Keratinocyte (primary cell): ENCODE results near the gene CCDC141. TPM values are rescaled to one million over a fixed set of nuclear protein-coding genes. Genes with fewer than 3 reads are reported as not detected.

Experiments used
- DNase-seq: peaks from one replicate; pipeline ENCODE4 v3.0.0-alpha.2; 2011; ENCODE audit warnings: low read depth, missing footprints, low spot score
- FAIRE-seq: peaks from 2 replicates; lab custom pipeline; 2011; peaks lifted over from hg19 to GRCh38; lab: Jason Lieb, UNC
- H2AFZ ChIP-seq: 2 replicates; pipeline ENCODE4 v1.6.0; 2012; ENCODE audit warnings: low read length, control low read depth, inconsistent platforms; ENCODE audit not compliant: control insufficient read depth
- H3K27ac ChIP-seq: 2 replicates; pipeline ENCODE4 v1.5.1; 2011; ENCODE audit warnings: low read length; ENCODE audit not compliant: control insufficient read depth, insufficient read depth
- H3K27me3 ChIP-seq: 3 replicates; pipeline ENCODE4 v1.6.0; 2011; ENCODE audit warnings: low read length; ENCODE audit not compliant: control insufficient read depth, insufficient read depth; ENCODE audit errors: extremely low read depth
- H3K36me3 ChIP-seq, 2 experiments: 2 replicates in 1 of 2; 3 replicates in 1 of 2; pipeline ENCODE4 v1.5.1; 2011; ENCODE audit warnings: low read length in 2 of 2, mild to moderate bottlenecking in 1 of 2; ENCODE audit not compliant: control insufficient read depth in 2 of 2, insufficient read depth in 2 of 2; ENCODE audit errors: extremely low read depth in 1 of 2
- H3K4me1 ChIP-seq: 3 replicates; pipeline ENCODE4 v1.5.1; 2011; ENCODE audit warnings: low read length; ENCODE audit not compliant: control insufficient read depth, insufficient read depth; ENCODE audit errors: extremely low read depth
- H3K4me2 ChIP-seq: 3 replicates; pipeline ENCODE4 v1.6.0; 2011; ENCODE audit warnings: low read depth, low read length; ENCODE audit not compliant: control insufficient read depth, insufficient read depth; ENCODE audit errors: extremely low read depth
- H3K4me3 ChIP-seq, 3 experiments: fragments of 200-600 bp in 1 of 3; sonication (generic) in 1 of 3; 2 replicates in 2 of 3; 3 replicates in 1 of 3; pipeline ENCODE4 v1.5.1; 2011 to 2016; ENCODE audit warnings: low read length in 3 of 3, mild to moderate bottlenecking in 3 of 3, control low read depth in 2 of 3, inconsistent platforms in 1 of 3, low read depth in 1 of 3, mixed read lengths in 1 of 3, mixed run types in 1 of 3, moderate library complexity in 1 of 3; ENCODE audit not compliant: control insufficient read depth in 2 of 3, insufficient read depth in 2 of 3; ENCODE audit errors: extremely low read depth in 1 of 3
- H3K79me2 ChIP-seq: 2 replicates; pipeline ENCODE4 v1.6.0; 2012; ENCODE audit warnings: low read length; ENCODE audit not compliant: control insufficient read depth, insufficient read depth
- H3K9ac ChIP-seq: 3 replicates; pipeline ENCODE4 v1.6.0; 2011; ENCODE audit warnings: low read length; ENCODE audit not compliant: control insufficient read depth, insufficient read depth; ENCODE audit errors: extremely low read depth
- H3K9me1 ChIP-seq: 3 replicates; pipeline ENCODE4 v1.6.0; 2011; ENCODE audit warnings: low read length; ENCODE audit not compliant: control insufficient read depth, insufficient read depth; ENCODE audit errors: extremely low read depth
- H3K9me3 ChIP-seq: 2 replicates; pipeline ENCODE4 v1.5.1; 2012; ENCODE audit warnings: low read depth, low read length; ENCODE audit not compliant: control insufficient read depth
- H4K20me1 ChIP-seq: 3 replicates; pipeline ENCODE4 v1.6.0; 2011; ENCODE audit warnings: low read length; ENCODE audit not compliant: control insufficient read depth, insufficient read depth; ENCODE audit errors: extremely low read depth
- EZH2 ChIP-seq: IDR thresholded peaks from one replicate; pipeline ENCODE4 v1.6.1; 2012; ENCODE audit warnings: inconsistent platforms, mild to moderate bottlenecking, low read length, moderate library complexity
- dilution Hi-C: fragments of 300-500 bp; cut with MboI; formaldehyde crosslinking; loops from one replicate; pipeline ENCODE4 v1.7.0; 2020; ENCODE audit warnings: low sequenced_read_pairs; ENCODE audit not compliant: extremely low pct_ligation_motif_present
- polyA minus RNA-seq, 3 experiments: library from RNA; depleted of rRNA, polyadenylated mRNA; stranded (reverse); fragments of >200 nt; gene quantifications; 1 replicate in 1 of 3; 2 replicates in 1 of 3; 3 replicates in 1 of 3; pipeline ENCODE4 v1.2.3, GENCODE V29; 2011
- polyA plus RNA-seq, 5 experiments: library from polyadenylated mRNA; depleted of rRNA in 3 of 5; stranded (reverse) in 3 of 5; stranded (forward) in 1 of 5; unstranded in 1 of 5; fragments of >200 nt; gene quantifications; 1 replicate in 1 of 5; 2 replicates in 3 of 5; 3 replicates in 1 of 5; pipeline versions ENCODE4 v1.2.1 to v1.2.3, GENCODE V29; 2011 to 2012; ENCODE audit warnings: missing spikeins in 2 of 5, low read depth in 1 of 5, low replicate concordance in 1 of 5
- TF ChIP-seq, protein P1 (sequence below), 3 experiments: IDR thresholded peaks in 1 of 3; conservative IDR thresholded peaks in 1 of 3; optimal IDR thresholded peaks in 1 of 3; 2 replicates in 2 of 3; 3 replicates in 1 of 3; pipeline versions ENCODE3 to v1.5.1; 2011; ENCODE audit warnings: low read length in 3 of 3, mild to moderate bottlenecking in 3 of 3, moderate library complexity in 2 of 3, control low read depth in 1 of 3, inconsistent platforms in 1 of 3; ENCODE audit not compliant: insufficient read depth in 2 of 3; ENCODE audit errors: extremely low read depth in 1 of 3

The CCDC141 gene, protein sequence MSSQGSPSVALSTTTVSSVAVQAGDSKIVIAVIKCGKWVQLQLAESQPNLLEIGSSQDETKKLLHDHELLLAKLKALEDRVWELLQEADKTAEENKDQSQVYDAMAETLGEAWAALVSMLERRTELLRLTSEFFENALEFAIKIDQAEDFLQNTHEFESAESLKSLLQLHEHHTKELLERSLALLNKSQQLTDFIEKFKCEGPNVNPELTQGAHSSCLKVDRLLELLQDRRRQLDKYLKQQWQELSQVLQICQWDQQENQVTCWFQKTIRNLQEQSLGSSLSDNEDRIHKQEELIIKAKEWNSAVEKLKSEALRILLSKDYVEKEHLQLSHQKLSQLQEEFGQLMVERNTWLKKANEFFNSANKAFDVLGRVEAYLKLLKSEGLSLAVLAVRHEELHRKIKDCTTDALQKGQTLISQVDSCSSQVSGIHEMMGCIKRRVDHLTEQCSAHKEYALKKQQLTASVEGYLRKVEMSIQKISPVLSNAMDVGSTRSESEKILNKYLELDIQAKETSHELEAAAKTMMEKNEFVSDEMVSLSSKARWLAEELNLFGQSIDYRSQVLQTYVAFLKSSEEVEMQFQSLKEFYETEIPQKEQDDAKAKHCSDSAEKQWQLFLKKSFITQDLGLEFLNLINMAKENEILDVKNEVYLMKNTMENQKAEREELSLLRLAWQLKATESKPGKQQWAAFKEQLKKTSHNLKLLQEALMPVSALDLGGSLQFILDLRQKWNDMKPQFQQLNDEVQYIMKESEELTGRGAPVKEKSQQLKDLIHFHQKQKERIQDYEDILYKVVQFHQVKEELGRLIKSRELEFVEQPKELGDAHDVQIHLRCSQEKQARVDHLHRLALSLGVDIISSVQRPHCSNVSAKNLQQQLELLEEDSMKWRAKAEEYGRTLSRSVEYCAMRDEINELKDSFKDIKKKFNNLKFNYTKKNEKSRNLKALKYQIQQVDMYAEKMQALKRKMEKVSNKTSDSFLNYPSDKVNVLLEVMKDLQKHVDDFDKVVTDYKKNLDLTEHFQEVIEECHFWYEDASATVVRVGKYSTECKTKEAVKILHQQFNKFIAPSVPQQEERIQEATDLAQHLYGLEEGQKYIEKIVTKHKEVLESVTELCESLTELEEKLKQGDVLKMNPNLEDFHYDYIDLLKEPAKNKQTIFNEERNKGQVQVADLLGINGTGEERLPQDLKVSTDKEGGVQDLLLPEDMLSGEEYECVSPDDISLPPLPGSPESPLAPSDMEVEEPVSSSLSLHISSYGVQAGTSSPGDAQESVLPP (N-terminal part only)
- polyA plus RNA-seq (not detected in 3 replicates), polyA minus RNA-seq (not detected in 3 replicates)
- not detected for polyA plus RNA-seq (2011; ENCODE audit: low read depth)
- not detected in 2 replicates for polyA plus RNA-seq (2011; cell fraction: cytosol; rRNA removed)
- polyA plus RNA-seq (2011; cell fraction: nucleus; rRNA removed) = not detected in 2 replicates
- polyA plus RNA-seq (2012; ENCODE audit: low replicate concordance) = not detected in 2 replicates
- not detected for polyA minus RNA-seq (2011; cell fraction: cytosol; rRNA and poly(A)+ RNA removed)
- polyA minus RNA-seq (2011; cell fraction: nucleus; rRNA and poly(A)+ RNA removed) = not detected in 2 replicates

GRCh38 chr2:179049546-179050311, at the start of gene CCDC141:
Gene CCDC141 (minus strand): TSS chr2:179050137. CDS start chr2:179049941, 196 bp downstream.
- no peaks in the 10 kb centered on the region for H4K20me1 ChIP-seq
- no peaks in the 10 kb centered on the region for H3K79me2 ChIP-seq
- no peaks in the 10 kb centered on the region for H3K9me1 ChIP-seq
- H2AFZ ChIP-seq = no peak within 1 kb of the TSS
- no peaks in the 10 kb centered on the region for H3K27me3 ChIP-seq
- H3K27ac ChIP-seq = no peak within 1 kb of the TSS
- H3K4me2 ChIP-seq = no peak within 1 kb of the TSS
- H3K9ac ChIP-seq = no peak within 1 kb of the TSS
- H3K4me1 ChIP-seq = no peaks in the 10 kb centered on the region
- dilution Hi-C loops = no loop called here
- no peaks in the 10 kb centered on the region for H3K9me3 ChIP-seq
- TF ChIP-seq EZH2 = no peak
- TF ChIP-seq, protein P1, sequence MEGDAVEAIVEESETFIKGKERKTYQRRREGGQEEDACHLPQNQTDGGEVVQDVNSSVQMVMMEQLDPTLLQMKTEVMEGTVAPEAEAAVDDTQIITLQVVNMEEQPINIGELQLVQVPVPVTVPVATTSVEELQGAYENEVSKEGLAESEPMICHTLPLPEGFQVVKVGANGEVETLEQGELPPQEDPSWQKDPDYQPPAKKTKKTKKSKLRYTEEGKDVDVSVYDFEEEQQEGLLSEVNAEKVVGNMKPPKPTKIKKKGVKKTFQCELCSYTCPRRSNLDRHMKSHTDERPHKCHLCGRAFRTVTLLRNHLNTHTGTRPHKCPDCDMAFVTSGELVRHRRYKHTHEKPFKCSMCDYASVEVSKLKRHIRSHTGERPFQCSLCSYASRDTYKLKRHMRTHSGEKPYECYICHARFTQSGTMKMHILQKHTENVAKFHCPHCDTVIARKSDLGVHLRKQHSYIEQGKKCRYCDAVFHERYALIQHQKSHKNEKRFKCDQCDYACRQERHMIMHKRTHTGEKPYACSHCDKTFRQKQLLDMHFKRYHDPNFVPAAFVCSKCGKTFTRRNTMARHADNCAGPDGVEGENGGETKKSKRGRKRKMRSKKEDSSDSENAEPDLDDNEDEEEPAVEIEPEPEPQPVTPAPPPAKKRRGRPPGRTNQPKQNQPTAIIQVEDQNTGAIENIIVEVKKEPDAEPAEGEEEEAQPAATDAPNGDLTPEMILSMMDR (optimal IDR thresholded peaks at IDR 0.05 in 1 of 3, IDR thresholded peaks at IDR 0.05 in 1 of 3, conservative IDR thresholded peaks at IDR 0.05 in 1 of 3; ENCODE audit: extremely low read depth in 1 of 3, insufficient read depth in 2 of 3, low read length in 3 of 3) = no peak
- FAIRE-seq (no peak), DNase-seq (no peak)
- H3K36me3 ChIP-seq = no peaks in the 10 kb centered on the region
- no peak within 1 kb of the TSS for H3K4me3 ChIP-seq
